H1 (cell line): ENCODE results near the gene PDE4D. TPM values are rescaled to one million over a fixed set of nuclear protein-coding genes. Genes with fewer than 3 reads are reported as not detected.

Experiments used
- microRNA counts: library from miRNA; unstranded; fragments of <30 nt; microRNA quantifications from one replicate; lab custom pipeline; 2015
- microRNA-seq, 2 experiments: library from miRNA; unstranded; fragments of <30 nt; microRNA quantifications; one replicate each; pipeline versions ENCODE4 to v1.2.0, GENCODE V29; 2016 to 2020; ENCODE audit warnings: borderline microRNAs expressed in 2 of 2, borderline number of aligned reads in 2 of 2, borderline replicate concordance in 1 of 2
- polyA plus RNA-seq, 7 experiments: library from polyadenylated mRNA; depleted of rRNA in 3 of 7; stranded (reverse) in 5 of 7; unstranded in 2 of 7; fragments of >200 nt in 5 of 7; fragments of 200-250 nt in 2 of 7; gene quantifications; 1 replicate in 5 of 7; 2 replicates in 1 of 7; 4 replicates in 1 of 7; pipeline versions ENCODE4 v1.2.1 to v1.2.3, GENCODE V29; 2011 to 2013; ENCODE audit warnings: missing spikeins in 2 of 7, mixed read lengths in 2 of 7
- small RNA-seq: library from polyadenylated mRNA; stranded (forward); fragments of <200 nt; extraction: miRNeasy Mini kit (QIAGEN cat#:217004); gene quantifications from one replicate; pipeline ENCODE3, GENCODE V24; 2013; ENCODE audit not compliant: insufficient read depth
- total RNA-seq: library from RNA; stranded (reverse); fragmentation: NEBNext Ultra II Directional; extraction: Animal tissue kit (Norgen Biotek cat#: 25700); gene quantifications from 2 replicates; pipeline ENCODE4 v1.2.1, GENCODE V29; 2021
- TF ChIP-seq, protein P1 (sequence below): IDR thresholded peaks from 2 replicates; pipeline ENCODE4 v1.6.1; 2012; ENCODE audit warnings: inconsistent platforms

Gene PDE4D
- total and polyA plus RNA-seq, 2 of the 8 experiments (the other 6 are each of a cell fraction or from before 2014, with no cell fraction given) = 2.3 to 3.7 TPM

DNA sequence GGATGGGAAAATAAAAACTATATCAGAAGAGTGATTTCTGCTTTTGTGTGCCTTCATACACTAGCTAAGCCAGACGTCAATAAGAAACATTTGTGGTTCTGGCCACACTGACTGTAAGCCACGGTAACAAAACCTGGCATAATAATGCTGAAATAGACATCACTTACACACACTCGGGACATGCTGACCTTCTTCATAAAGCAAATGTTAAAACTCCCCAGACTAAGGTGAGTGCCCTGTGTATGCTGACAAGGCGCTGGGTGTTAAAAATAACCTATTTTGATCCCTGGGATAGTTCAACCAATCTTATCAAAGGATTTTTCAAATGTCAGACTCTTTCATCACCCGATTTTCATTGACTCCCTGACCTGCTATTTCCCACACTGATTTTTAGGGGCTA lies 973.7 kb downstream of the PDE4D start (continued):
- TF ChIP-seq, protein P1, sequence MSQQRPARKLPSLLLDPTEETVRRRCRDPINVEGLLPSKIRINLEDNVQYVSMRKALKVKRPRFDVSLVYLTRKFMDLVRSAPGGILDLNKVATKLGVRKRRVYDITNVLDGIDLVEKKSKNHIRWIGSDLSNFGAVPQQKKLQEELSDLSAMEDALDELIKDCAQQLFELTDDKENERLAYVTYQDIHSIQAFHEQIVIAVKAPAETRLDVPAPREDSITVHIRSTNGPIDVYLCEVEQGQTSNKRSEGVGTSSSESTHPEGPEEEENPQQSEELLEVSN = no peak

MicroRNA genes within 50 kb of the gene (microRNA counts, 767-probe panel; counts per million panel counts)
- microRNA hsa-miR-582-3p (lab: Ali Mortazavi, UCI) = 879 counts per million, percentile 95 among the panel's probes with 10 or more counts
- 879 counts per million, percentile 95 among the panel's probes with 10 or more counts for microRNA hsa-miR-582-5p (lab: Ali Mortazavi, UCI)

Small RNAs within 50 kb of the gene (microRNA-seq; reads per million reads assigned to microRNA genes)
- 0.20 to 1.1 reads per million in 2 experiments for gene MIR582

Small RNAs within 50 kb of the gene (small RNA-seq; reads per million reads assigned to genes)
- 19.0 reads per million, percentile 91 among the genes with 10 or more reads in this experiment for gene MIR582
